HepG2 (cell line): ENCODE data around the gene GPS1. TPM values are rescaled to one million over a fixed set of nuclear protein-coding genes. Genes with fewer than 3 reads are reported as not detected.

Experiments used
- BRD4 ChIP-seq: sonication (generic); formaldehyde crosslinking; IDR thresholded peaks from 2 replicates; pipeline ENCODE4 v1.4.0; 2020; ENCODE audit warnings: missing genetic modification reagents
- CBX5 ChIP-seq: sonication (generic); formaldehyde crosslinking; IDR thresholded peaks from 2 replicates; pipeline ENCODE4 v1.4.0; 2020; ENCODE audit warnings: missing genetic modification reagents, borderline replicate concordance
- CSRNP1 ChIP-seq: sonication (generic); formaldehyde crosslinking; IDR thresholded peaks from 2 replicates; pipeline ENCODE4 v1.8.1; 2023; ENCODE audit warnings: mild to moderate bottlenecking, missing genetic modification reagents
- ELF1 ChIP-seq: sonication (generic); formaldehyde crosslinking; IDR thresholded peaks from 2 replicates; pipeline ENCODE4 v1.4.0; 2020; ENCODE audit warnings: missing genetic modification reagents
- FOXM1 ChIP-seq: sonication (generic); formaldehyde crosslinking; IDR thresholded peaks from 2 replicates; pipeline ENCODE4 v1.5.0; 2020; ENCODE audit warnings: missing genetic modification reagents
- GTF3A ChIP-seq: sonication (generic); formaldehyde crosslinking; conservative IDR thresholded peaks from 2 replicates; pipeline ENCODE4 v1.4.0; 2020; ENCODE audit warnings: mild to moderate bottlenecking, missing genetic modification reagents
- IKZF4 ChIP-seq: sonication (generic); formaldehyde crosslinking; IDR thresholded peaks from 2 replicates; pipeline ENCODE4 v1.5.1; 2020; ENCODE audit warnings: borderline replicate concordance, mild to moderate bottlenecking, low read depth, missing genetic modification reagents; ENCODE audit errors: not compliant biosample characterization
- IRX3 ChIP-seq: sonication (generic); formaldehyde crosslinking; IDR thresholded peaks from 2 replicates; pipeline ENCODE4 v1.8.1; 2023; ENCODE audit warnings: mild to moderate bottlenecking, low read depth, missing genetic modification reagents, borderline replicate concordance
- KLF16 ChIP-seq, 2 experiments: sonication (generic) in 1 of 2; formaldehyde crosslinking in 1 of 2; IDR thresholded peaks; 2 replicates each; pipeline versions ENCODE4 v1.6.1 to v1.8.0; 2016 to 2023; ENCODE audit warnings: missing genetic modification reagents in 2 of 2, missing compliant biosample characterization in 1 of 2
- MBD4 ChIP-seq: IDR thresholded peaks from 2 replicates; pipeline ENCODE4 v1.6.1; 2012; ENCODE audit warnings: low read length, inconsistent platforms, borderline replicate concordance
- MED8 ChIP-seq: sonication (generic); formaldehyde crosslinking; IDR thresholded peaks from 2 replicates; pipeline ENCODE4 v1.8.1; 2023; ENCODE audit warnings: mild to moderate bottlenecking, missing genetic modification reagents; ENCODE audit not compliant: insufficient replicate concordance
- PAWR ChIP-seq: sonication (generic); formaldehyde crosslinking; IDR thresholded peaks from 2 replicates; pipeline ENCODE4 v1.4.0; 2020; ENCODE audit warnings: missing genetic modification reagents, mild to moderate bottlenecking, borderline replicate concordance
- PCBP2 ChIP-seq: fragments of 200-400 bp; formaldehyde crosslinking; optimal IDR thresholded peaks from 2 replicates; pipeline ENCODE3; 2018; ENCODE audit warnings: low read length, low read depth; ENCODE audit not compliant: poor library complexity, severe bottlenecking
- RNF219 ChIP-seq: sonication (generic); formaldehyde crosslinking; IDR thresholded peaks from 2 replicates; pipeline ENCODE4 v1.5.0; 2020; ENCODE audit warnings: mild to moderate bottlenecking, missing genetic modification reagents
- RORA ChIP-seq: sonication (generic); formaldehyde crosslinking; IDR thresholded peaks from 2 replicates; pipeline ENCODE4 v1.5.0; 2020; ENCODE audit warnings: mild to moderate bottlenecking, missing genetic modification reagents, moderate library complexity
- ZNF280B ChIP-seq: sonication (generic); formaldehyde crosslinking; IDR thresholded peaks from 2 replicates; pipeline ENCODE4 v1.5.0; 2020; ENCODE audit warnings: missing genetic modification reagents, mild to moderate bottlenecking, borderline replicate concordance
- ZNF30 ChIP-seq: sonication (generic); formaldehyde crosslinking; IDR thresholded peaks from 2 replicates; pipeline ENCODE4 v1.5.0; 2020; ENCODE audit warnings: mild to moderate bottlenecking, missing genetic modification reagents
- ZNF691 ChIP-seq: sonication (generic); formaldehyde crosslinking; IDR thresholded peaks from 2 replicates; pipeline ENCODE4 v1.4.0; 2020; ENCODE audit warnings: missing genetic modification reagents, low read depth, mild to moderate bottlenecking, borderline replicate concordance
- ZNF703 ChIP-seq: sonication (generic); formaldehyde crosslinking; IDR thresholded peaks from 2 replicates; pipeline ENCODE4 v1.5.1; 2020; ENCODE audit warnings: missing genetic modification reagents, mild to moderate bottlenecking, moderate library complexity, borderline replicate concordance
- ZNF768 ChIP-seq: sonication (generic); formaldehyde crosslinking; IDR thresholded peaks from 2 replicates; pipeline ENCODE4 v1.4.0; 2020; ENCODE audit warnings: missing genetic modification reagents
- ZSCAN20 ChIP-seq: sonication (generic); formaldehyde crosslinking; IDR thresholded peaks from 2 replicates; pipeline ENCODE4 v1.4.0; 2020; ENCODE audit warnings: missing genetic modification reagents, mild to moderate bottlenecking, borderline replicate concordance
- polyA plus RNA-seq, 8 experiments: library from polyadenylated mRNA; depleted of rRNA in 3 of 8; stranded (reverse) in 7 of 8; unstranded in 1 of 8; fragments of >200 nt; fragmentation: Illumina TruSeq in 4 of 8; extraction: Trizol in 4 of 8; gene quantifications; 2 replicates each; pipeline versions ENCODE4 v1.2.1 to v1.2.3, GENCODE V29; 2011 to 2016; ENCODE audit warnings: low read depth in 4 of 8, missing spikeins in 1 of 8, mixed read lengths in 1 of 8; ENCODE audit not compliant: insufficient read depth in 1 of 8
- total RNA-seq, 5 experiments: library from RNA; depleted of rRNA; stranded (reverse); fragments of >200 nt; fragmentation: Illumina TruSeq; extraction: Trizol; gene quantifications; 2 replicates each; pipeline ENCODE4 v1.2.3, GENCODE V29; 2016; ENCODE audit warnings: low read depth in 1 of 5
- TF ChIP-seq, protein P1 (sequence below): sonication (generic); formaldehyde crosslinking; IDR thresholded peaks from 2 replicates; pipeline ENCODE4 v1.4.0; 2020; ENCODE audit warnings: mild to moderate bottlenecking, missing genetic modification reagents

The GPS1 gene
- total and polyA plus RNA-seq, 2 of the 13 experiments (the other 11 are each of a cell fraction or from before 2014, with no cell fraction given): 124 to 128 TPM

GRCh38 chr17:82039695-82040299, 11.9 kb upstream of the GPS1 start (continued):
- TF ChIP-seq ZNF768 (CRISPR knock-in tag) (peak; percentile 46; the same call in 1 of the 2 replicates), ZSCAN20 (no peak), PAWR (no peak), MBD4 (no peak), KLF16 (CRISPR knock-in tag; IDR thresholded peaks at IDR 0.05) (0 out of 4 replicates have a peak, but pooled peaks of 1 of the 2 experiments have one; percentile 44), CBX5 (CRISPR knock-in tag) (no peak), PCBP2 (no peak), ZNF703 (CRISPR knock-in tag) (no peak), RORA (CRISPR knock-in tag) (no peak), RNF219 (CRISPR knock-in tag) (no peak), CSRNP1 (CRISPR knock-in tag) (no peak), ZNF691 (CRISPR knock-in tag) (0 out of 2 replicates have a peak, but pooled peaks have one; percentile 44), BRD4 (CRISPR knock-in tag) (no peak), IRX3 (CRISPR knock-in tag) (no peak), FOXM1 (CRISPR knock-in tag) (no peak), IKZF4 (no peak), ELF1 (CRISPR knock-in tag) (no peak), ZNF30 (no peak), MED8 (CRISPR knock-in tag) (no peak), ZNF280B (CRISPR knock-in tag) (no peak), GTF3A (CRISPR knock-in tag) (no peak)
- TF ChIP-seq, protein P1, sequence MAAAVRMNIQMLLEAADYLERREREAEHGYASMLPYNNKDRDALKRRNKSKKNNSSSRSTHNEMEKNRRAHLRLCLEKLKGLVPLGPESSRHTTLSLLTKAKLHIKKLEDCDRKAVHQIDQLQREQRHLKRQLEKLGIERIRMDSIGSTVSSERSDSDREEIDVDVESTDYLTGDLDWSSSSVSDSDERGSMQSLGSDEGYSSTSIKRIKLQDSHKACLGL (CRISPR knock-in tag): peak; percentile 49; the same call in 1 of the 2 replicates
